SH-SY5Y (cell line): ENCODE results near the gene ZNF579.

Source experiments
- GATA2 ChIP-seq: IDR thresholded peaks from 2 replicates; pipeline ENCODE4 v1.6.1; 2011; ENCODE audit warnings: mild to moderate bottlenecking, low read depth, low read length
- GATA3 ChIP-seq: IDR thresholded peaks from 2 replicates; pipeline ENCODE4 v1.6.1; 2011; ENCODE audit warnings: low read depth, mild to moderate bottlenecking, low read length, moderate library complexity

The ZNF579 gene

DNA sequence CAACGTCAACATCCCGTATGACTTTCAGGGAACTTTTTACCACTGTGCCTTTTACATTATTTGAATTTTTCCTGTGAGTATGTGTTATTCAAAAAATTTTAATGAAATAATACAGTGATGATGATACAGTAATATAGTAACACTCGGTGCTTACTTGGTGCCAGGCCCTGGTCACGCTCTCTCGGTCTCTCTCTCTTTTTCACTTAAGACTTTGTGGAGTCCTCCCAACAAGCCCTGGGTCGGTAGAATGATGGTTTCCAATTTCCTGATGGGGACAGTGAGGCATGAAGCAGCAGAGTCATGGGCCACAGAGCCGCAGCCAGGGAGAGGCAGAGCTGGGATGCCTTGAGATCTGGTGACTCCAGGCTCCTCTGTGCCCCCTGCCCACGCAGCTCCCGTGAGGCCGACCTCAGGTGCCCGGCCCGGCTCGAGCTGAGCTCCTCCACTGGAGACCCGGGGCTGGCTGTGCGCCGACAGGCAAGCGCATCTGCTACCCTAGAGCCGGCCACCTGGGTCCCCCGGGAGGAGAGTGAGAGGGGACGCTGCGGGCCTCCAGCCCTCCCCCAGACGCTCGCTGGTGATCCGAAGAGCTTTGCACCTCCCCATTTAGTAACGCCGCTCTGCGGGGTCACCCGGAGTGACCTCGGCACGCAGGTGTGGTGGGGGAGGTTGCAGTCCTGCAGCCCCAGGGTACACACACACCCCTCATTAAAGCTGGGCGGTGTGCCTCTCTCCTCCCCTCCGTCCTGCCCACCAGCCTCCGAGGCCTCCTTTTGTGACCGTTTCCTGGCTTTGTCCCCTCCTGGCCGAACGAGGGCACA lies 30.9 kb downstream of the ZNF579 start:
- TF ChIP-seq GATA3 (no peak), GATA2 (no peak)

DNA sequence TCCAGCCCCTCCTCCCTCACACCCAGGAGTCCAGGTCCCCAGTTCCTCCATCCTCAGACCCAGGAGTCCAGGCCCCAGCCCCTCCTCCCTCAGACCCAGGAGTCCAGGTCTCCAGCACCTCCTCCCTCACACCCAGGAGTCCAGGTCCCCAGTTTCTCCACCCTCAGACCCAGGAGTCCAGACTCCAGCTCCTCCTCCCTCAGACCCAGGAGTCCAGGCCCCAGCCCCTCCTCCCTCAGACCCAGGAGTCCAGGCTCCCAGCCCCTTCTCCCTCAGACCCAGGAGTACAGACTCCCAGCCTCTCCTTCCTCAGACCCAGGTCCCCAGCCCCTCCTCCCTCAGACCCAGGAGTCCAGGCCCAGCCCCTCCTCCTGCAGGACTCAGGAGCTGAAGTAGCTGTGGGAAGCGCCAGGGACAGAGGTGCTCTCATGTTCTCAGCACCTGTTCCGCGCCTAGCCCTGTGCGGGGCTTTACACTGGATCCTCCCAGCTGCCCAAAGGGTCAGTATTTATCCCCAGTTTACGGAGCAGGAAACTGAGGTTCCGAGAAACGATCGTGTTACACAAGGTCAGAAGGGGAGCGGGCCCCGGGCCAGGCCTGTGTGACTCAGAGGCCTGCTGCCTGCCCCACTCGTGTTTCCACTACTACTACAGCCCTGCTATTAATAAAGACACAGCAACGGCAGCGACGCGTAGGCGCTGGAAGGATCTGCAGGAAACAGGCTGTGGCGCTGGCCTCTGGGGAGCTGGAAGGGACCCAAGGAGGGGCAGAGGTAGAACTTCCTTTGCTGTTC lies 33.6 kb downstream of the ZNF579 start:
- TF ChIP-seq GATA2 (no peak), GATA3 (no peak)

DNA sequence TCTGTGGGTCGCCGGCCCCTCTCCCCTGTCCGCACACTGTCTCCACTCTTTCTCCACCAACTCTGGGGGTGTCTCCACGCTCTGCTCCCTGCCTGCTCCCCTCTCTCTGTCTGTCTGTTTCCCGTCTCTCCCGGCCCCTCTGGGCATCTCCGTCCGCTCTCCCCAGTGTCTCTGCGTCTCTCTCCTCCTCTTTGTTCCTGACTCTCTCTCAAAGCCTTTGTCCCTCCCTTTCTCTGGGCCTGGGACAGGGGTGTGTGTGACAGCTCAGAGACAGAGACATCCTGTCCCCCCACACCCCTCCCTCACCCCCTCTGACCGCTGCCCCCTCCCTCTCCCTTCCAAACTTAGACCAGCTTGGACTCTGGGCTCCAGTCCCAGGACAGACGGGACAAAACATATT lies 34.6 kb downstream of the ZNF579 start:
- no peak for TF ChIP-seq GATA2
- TF ChIP-seq GATA3: no peak

DNA sequence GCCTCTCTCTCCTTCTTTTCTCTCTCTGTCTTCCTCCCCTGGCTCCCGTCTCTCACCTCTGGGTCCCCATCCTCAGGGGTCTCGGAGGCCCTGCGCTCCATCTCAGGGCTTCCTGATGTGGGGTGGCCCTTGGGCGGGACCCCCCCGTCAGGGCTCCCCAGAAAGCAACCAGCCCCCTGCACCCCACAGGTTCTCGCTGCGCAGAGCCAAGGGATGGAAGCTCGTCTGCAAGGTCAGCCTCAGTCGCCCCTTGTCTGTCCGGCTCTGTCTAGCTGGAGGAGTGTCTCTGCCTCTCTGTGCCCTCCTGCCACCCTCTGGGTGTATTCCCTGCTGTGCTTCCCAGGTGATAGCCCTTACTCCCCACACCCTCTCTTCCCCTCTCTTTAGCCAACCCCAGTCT lies 35.2 kb downstream of the ZNF579 start, which contains the start of gene SBK3:
TSS of gene SBK3 (minus strand) at position 101 of the 400 bp plus-strand sequence. CDS start at position 101, 0 bp downstream.
- TF ChIP-seq GATA2: no peak

DNA sequence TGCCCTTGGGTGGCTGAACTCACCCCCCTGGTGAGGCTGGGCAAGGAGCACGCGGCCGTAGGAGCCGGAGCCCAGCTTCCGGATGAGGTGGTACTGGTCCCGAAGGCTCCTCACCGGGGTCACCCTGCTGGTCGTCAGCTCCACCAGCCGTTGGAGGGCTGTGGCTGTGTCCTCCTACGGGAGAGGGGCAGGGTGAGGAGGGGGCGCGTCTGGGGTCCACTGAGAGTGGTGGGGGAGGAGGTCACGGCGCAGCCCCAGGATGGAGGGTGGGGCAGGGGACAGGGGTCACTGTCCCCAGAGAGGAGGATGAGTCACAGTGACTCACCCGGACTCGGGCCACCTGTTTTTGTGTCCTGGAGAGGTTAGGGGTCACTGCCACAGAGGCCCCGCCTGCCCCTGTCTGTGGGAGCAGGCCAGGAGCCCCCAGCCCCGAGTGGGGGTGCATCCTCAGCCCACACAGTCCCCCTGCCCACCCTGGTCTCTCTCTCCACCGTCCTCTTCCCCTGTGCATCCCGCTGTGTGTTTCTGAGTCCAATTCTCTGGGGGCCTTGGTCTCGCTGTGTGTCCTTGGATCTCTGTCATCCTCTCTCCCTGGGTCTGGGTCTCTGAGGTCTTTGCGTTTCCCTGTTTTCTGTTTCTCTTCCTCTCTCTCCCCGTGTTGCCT lies 35.7 kb downstream of the ZNF579 start:
- TF ChIP-seq GATA3: no peak
- TF ChIP-seq GATA2: no peak

DNA sequence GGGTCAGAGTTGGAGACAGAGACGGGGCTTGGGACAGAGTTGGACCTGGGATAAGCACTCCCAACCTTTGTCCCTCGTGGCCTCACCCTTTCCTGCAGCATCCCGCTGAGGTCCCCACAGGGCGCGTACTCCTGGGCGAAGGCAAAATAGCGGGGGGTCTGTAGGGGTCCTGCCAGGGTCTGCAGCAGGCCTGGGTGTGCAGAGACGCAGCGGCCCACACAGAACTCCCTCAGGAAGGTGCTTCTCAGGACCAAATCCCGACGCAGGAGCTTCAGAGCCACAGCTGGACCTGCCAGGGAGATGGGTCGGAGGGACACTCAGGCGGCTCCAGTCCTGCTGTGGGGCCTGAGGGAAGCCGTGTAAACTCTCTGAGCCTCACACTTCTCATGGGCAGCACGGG lies 36.6 kb downstream of the ZNF579 start:
- TF ChIP-seq GATA2 (no peak), GATA3 (no peak)

DNA sequence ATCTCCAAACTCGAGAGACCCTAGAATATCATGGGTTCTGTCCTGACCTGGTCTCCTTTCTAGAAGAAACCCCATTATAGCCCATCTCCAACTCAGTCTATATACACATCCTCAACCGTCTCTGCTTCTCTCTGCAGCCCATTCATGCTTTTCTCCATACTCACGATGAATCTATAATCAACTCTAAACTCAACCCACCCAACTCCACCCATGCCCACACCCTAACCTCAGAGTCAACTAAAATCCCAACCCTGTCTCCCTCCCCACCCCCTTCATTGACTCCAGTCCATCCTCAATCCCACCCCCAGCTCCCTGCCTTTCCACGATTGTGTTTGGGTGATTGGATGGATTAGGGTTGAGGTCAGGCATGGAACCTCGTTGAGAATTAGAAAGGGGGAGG lies 37.1 kb downstream of the ZNF579 start:
- TF ChIP-seq GATA3: no peak
- TF ChIP-seq GATA2: no peak

DNA sequence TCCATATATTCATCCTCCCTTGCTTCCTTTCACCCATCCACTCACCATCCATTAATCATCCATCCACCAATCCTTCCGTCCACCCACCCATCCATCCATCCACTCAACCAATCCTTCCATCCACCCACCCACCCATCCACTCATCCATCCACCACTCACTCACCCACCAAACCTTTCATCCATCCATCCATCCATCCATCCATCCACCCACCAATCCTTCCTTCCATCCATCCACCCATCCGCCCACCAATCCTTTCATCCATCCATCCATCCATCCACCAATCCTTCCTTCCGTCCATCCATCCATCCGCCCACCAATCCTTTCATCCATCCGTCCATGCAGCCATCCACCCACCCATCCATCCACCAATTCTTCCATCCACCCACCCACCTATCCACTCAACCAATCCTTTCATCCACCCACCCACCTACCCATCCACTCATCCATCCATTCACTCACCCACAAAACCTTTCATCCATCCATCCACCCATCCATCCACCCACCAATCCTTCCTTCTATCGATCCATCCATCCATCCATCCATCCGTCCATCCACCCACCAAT lies 38.3 kb downstream of the ZNF579 start:
- TF ChIP-seq GATA3 (no peak), GATA2 (no peak)

DNA sequence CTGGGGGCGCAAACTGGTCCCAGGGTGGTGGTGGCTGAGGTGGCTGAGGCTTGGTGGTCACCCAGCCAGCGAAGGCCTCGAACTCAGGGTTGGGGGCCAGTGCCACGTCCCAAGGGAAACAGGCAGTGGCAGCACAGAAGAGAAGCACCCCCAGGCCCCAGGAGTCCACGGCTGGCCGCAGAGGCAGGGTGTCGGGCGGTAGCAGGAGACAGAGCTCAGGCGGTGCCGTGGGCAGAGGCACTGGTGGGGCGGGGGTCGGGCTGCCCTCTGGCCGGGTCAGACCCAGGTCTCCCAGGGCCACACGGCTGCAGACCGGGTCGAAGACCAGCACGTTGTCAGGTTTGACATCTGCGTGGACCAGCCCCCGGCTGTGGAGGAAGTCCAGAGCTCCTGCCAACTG lies 39.6 kb downstream of the ZNF579 start:
- TF ChIP-seq GATA2 (no peak), GATA3 (no peak)

DNA sequence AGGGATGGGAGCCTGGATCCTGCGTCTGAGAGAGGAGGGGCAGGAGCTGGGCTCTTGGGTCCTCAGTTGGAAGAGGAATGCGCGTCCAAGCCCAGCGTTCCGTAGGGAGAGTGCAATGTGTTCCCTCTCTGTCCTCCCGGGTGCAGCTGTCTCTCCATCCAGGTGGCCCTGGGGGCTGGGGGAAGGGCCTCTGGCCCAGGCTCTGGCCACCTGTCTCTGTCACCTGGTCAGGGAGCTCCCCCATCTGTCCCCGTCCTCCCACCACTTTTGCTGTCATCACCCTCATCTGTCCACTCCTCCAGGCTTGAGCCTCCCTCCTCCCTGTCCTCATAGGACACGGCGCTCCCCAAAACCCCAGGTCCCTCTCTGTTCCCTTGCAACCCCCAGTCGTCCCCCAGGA lies 40.0 kb downstream of the ZNF579 start:
- TF ChIP-seq GATA2 (no peak), GATA3 (no peak)

DNA sequence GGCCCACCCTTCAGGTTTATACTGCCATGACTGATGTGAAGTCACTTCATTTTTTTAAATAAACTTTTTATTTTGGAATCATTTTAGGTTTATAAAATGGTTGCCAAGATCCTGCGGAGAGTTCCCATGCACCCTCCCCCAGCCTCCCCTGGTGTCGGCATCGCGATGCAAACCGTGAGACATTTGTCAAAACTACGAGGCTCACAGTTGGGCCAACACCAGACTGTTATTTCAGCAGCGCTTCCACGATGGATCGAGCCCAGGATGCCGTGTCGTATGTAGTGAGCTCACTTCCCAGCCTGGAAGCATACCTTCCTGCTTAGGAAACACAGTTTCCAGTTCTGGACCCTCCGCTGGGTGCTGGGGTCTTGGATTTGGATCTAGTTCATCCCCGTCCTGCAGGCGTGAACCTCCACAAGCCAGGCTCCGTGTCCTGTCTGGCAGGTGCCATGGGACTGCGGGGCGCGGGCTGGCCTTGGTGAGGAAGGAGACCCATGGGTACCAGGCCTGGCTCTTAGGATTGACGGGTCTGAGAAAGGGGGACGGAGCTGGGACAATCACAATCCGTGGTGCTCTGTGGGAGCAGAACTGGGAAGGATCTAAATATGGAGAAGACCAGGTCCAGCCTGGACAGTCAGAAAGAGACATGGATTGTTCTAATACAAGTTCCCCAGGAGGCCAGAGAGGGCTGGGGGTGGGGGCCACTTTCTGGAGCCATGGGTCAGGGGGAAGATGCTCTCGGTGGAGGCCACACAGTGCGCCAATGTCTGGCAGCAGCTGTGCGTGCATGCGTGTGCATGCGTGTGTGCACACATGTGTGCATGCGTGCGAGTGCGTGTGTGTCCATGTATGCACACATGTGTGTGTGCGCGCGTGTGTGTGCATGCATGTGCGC lies 41.3 kb downstream of the ZNF579 start:
- TF ChIP-seq GATA3: no peak

DNA sequence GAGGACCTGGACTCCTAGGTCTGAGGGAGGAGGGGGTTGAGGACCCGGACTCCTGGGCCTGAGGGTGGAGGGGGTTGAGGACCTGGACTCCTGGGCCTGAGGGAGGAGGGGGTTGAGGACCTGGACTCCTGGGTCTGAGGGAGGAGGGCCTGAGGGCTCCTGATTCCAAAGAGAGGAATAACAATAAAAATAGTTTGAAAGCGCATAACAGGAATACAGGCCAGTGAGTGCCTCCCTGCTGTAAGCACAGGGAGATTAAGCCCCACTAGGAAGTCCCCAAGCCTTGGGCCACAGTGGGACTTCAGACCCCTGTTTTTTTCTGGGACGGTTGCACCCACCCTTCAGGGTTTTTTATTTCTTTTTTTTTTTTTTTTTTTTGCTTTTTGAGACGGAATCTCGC lies 42.5 kb downstream of the ZNF579 start:
- TF ChIP-seq GATA3 (no peak), GATA2 (no peak)

DNA sequence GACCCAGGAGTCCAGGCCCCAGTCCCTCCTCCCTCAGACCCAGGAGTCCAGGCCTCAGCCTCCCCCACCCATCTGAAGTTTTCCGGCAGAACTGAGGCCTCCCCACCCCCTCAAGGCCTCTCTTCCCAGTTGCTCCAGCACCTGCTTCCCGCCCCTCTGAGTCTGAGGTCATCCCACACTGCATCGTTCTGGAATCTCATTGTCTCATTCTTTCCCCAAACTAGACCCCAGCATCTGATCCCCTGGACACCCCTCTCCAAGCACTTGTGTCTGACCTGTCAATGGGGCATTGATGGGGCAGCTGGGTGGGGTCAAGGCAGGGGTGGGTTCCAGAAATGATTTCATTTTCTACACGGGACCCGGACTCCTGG lies 42.9 kb downstream of the ZNF579 start:
- TF ChIP-seq GATA2 (no peak), GATA3 (no peak)
